Measurements from ENCODE around the gene RORB.

RORB gene

GRCh38 chr9:74683322-74683721 is 186.2 kb downstream of the RORB start:
- H3K9me3 ChIP-seq (ENCODE audit: control insufficient read depth, low read length) = no peaks in the 10 kb centered on the region
- H3K27me3 ChIP-seq (replicated peaks; ENCODE audit: control insufficient read depth, insufficient read depth, low read length, poor library complexity, severe bottlenecking) = no peaks in the 10 kb centered on the region
- DNase-seq = no peak
- no peaks in the 10 kb centered on the region for H3K36me3 ChIP-seq (ENCODE audit: control insufficient read depth, insufficient read depth, low read length)
- no peak overlapping the region for H3K4me3 ChIP-seq (ENCODE audit: insufficient read depth, low read depth, low read length, poor library complexity, severe bottlenecking)
- H3K27ac ChIP-seq (ENCODE audit: insufficient read depth, low read length, poor library complexity, severe bottlenecking) = no peak overlapping the region
- no peaks in the 10 kb centered on the region for H3K4me1 ChIP-seq (ENCODE audit: control insufficient read depth, insufficient read depth, low read length, poor library complexity, severe bottlenecking)

GRCh38 chr9:74691058-74691457 is 193.9 kb downstream of the RORB start:
- DNase-seq = no peak
- no peaks in the 10 kb centered on the region for H3K9me3 ChIP-seq (ENCODE audit: control insufficient read depth, low read length)
- H3K36me3 ChIP-seq (ENCODE audit: control insufficient read depth, insufficient read depth, low read length) = no peaks in the 10 kb centered on the region
- H3K4me1 ChIP-seq (ENCODE audit: control insufficient read depth, insufficient read depth, low read length, poor library complexity, severe bottlenecking) = no peaks in the 10 kb centered on the region
- no peak overlapping the region for H3K27ac ChIP-seq (ENCODE audit: insufficient read depth, low read length, poor library complexity, severe bottlenecking)
- no peaks in the 10 kb centered on the region for H3K27me3 ChIP-seq (replicated peaks; ENCODE audit: control insufficient read depth, insufficient read depth, low read length, poor library complexity, severe bottlenecking)
- no peak overlapping the region for H3K4me3 ChIP-seq (ENCODE audit: insufficient read depth, low read depth, low read length, poor library complexity, severe bottlenecking)

- Histone ChIP-seq H3K4me3 (ENCODE audit: insufficient read depth, low read depth, low read length, poor library complexity, severe bottlenecking) (no peak overlapping the region), H3K9me3 (ENCODE audit: control insufficient read depth, low read length) (no peaks in the 10 kb centered on the region), H3K27me3 (replicated peaks; ENCODE audit: control insufficient read depth, insufficient read depth, low read length, poor library complexity, severe bottlenecking) (no peaks in the 10 kb centered on the region), H3K27ac (ENCODE audit: insufficient read depth, low read length, poor library complexity, severe bottlenecking) (no peak overlapping the region), H3K36me3 (ENCODE audit: control insufficient read depth, insufficient read depth, low read length) (no peaks in the 10 kb centered on the region), H3K4me1 (ENCODE audit: control insufficient read depth, insufficient read depth, low read length, poor library complexity, severe bottlenecking) (no peaks in the 10 kb centered on the region)
- DNase-seq = no peak
Observed at GRCh38 chr9:74696520-74696919, 199.4 kb downstream of the RORB start.

- Histone ChIP-seq H3K27me3 (replicated peaks; ENCODE audit: control insufficient read depth, insufficient read depth, low read length, poor library complexity, severe bottlenecking) (no peaks in the 10 kb centered on the region), H3K4me1 (ENCODE audit: control insufficient read depth, insufficient read depth, low read length, poor library complexity, severe bottlenecking) (no peaks in the 10 kb centered on the region), H3K27ac (ENCODE audit: insufficient read depth, low read length, poor library complexity, severe bottlenecking) (no peak overlapping the region), H3K9me3 (ENCODE audit: control insufficient read depth, low read length) (no peaks in the 10 kb centered on the region), H3K4me3 (ENCODE audit: insufficient read depth, low read depth, low read length, poor library complexity, severe bottlenecking) (no peak overlapping the region), H3K36me3 (ENCODE audit: control insufficient read depth, insufficient read depth, low read length) (no peaks in the 10 kb centered on the region)
- DNase-seq = no peak
Observed at GRCh38 chr9:74697535-74697934, 200.4 kb downstream of the RORB start.

- Histone ChIP-seq H3K4me1 (ENCODE audit: control insufficient read depth, insufficient read depth, low read length, poor library complexity, severe bottlenecking) (no peaks in the 10 kb centered on the region), H3K27me3 (replicated peaks; ENCODE audit: control insufficient read depth, insufficient read depth, low read length, poor library complexity, severe bottlenecking) (no peaks in the 10 kb centered on the region), H3K4me3 (ENCODE audit: insufficient read depth, low read depth, low read length, poor library complexity, severe bottlenecking) (no peak overlapping the region), H3K36me3 (ENCODE audit: control insufficient read depth, insufficient read depth, low read length) (no peaks in the 10 kb centered on the region), H3K27ac (ENCODE audit: insufficient read depth, low read length, poor library complexity, severe bottlenecking) (no peak overlapping the region), H3K9me3 (ENCODE audit: control insufficient read depth, low read length) (no peaks in the 10 kb centered on the region)
- no peak for DNase-seq
Observed at GRCh38 chr9:74711341-74711740, 214.2 kb downstream of the RORB start.

GRCh38 chr9:74718709-74719108 is 221.6 kb downstream of the RORB start:
- Histone ChIP-seq H3K27me3 (replicated peaks; ENCODE audit: control insufficient read depth, insufficient read depth, low read length, poor library complexity, severe bottlenecking) (no peaks in the 10 kb centered on the region), H3K27ac (ENCODE audit: insufficient read depth, low read length, poor library complexity, severe bottlenecking) (no peak overlapping the region), H3K36me3 (ENCODE audit: control insufficient read depth, insufficient read depth, low read length) (no peaks in the 10 kb centered on the region), H3K9me3 (ENCODE audit: control insufficient read depth, low read length) (no peaks in the 10 kb centered on the region), H3K4me1 (ENCODE audit: control insufficient read depth, insufficient read depth, low read length, poor library complexity, severe bottlenecking) (no peaks in the 10 kb centered on the region), H3K4me3 (ENCODE audit: insufficient read depth, low read depth, low read length, poor library complexity, severe bottlenecking) (no peak overlapping the region)
- no peak for DNase-seq

- no peak for DNase-seq
- no peaks in the 10 kb centered on the region for H3K4me1 ChIP-seq (ENCODE audit: control insufficient read depth, insufficient read depth, low read length, poor library complexity, severe bottlenecking)
- H3K27me3 ChIP-seq (replicated peaks; ENCODE audit: control insufficient read depth, insufficient read depth, low read length, poor library complexity, severe bottlenecking) = no peaks in the 10 kb centered on the region
- H3K36me3 ChIP-seq (ENCODE audit: control insufficient read depth, insufficient read depth, low read length) = no peaks in the 10 kb centered on the region
- no peaks in the 10 kb centered on the region for H3K9me3 ChIP-seq (ENCODE audit: control insufficient read depth, low read length)
- no peak overlapping the region for H3K4me3 ChIP-seq (ENCODE audit: insufficient read depth, low read depth, low read length, poor library complexity, severe bottlenecking)
- H3K27ac ChIP-seq (ENCODE audit: insufficient read depth, low read length, poor library complexity, severe bottlenecking) = no peak overlapping the region
Observed at GRCh38 chr9:74719306-74719705, 222.2 kb downstream of the RORB start.

- H3K36me3 ChIP-seq (ENCODE audit: control insufficient read depth, insufficient read depth, low read length) = no peaks in the 10 kb centered on the region
- no peak overlapping the region for H3K27ac ChIP-seq (ENCODE audit: insufficient read depth, low read length, poor library complexity, severe bottlenecking)
- no peaks in the 10 kb centered on the region for H3K9me3 ChIP-seq (ENCODE audit: control insufficient read depth, low read length)
- H3K4me3 ChIP-seq (ENCODE audit: insufficient read depth, low read depth, low read length, poor library complexity, severe bottlenecking) = no peak overlapping the region
- no peaks in the 10 kb centered on the region for H3K4me1 ChIP-seq (ENCODE audit: control insufficient read depth, insufficient read depth, low read length, poor library complexity, severe bottlenecking)
- no peak for DNase-seq
- H3K27me3 ChIP-seq (replicated peaks; ENCODE audit: control insufficient read depth, insufficient read depth, low read length, poor library complexity, severe bottlenecking) = no peaks in the 10 kb centered on the region
Observed at GRCh38 chr9:74721696-74722660, 224.8 kb downstream of the RORB start.

- DNase-seq = no peak
- H3K4me3 ChIP-seq (ENCODE audit: insufficient read depth, low read depth, low read length, poor library complexity, severe bottlenecking) = no peak overlapping the region
- H3K36me3 ChIP-seq (ENCODE audit: control insufficient read depth, insufficient read depth, low read length) = no peaks in the 10 kb centered on the region
- H3K27ac ChIP-seq (ENCODE audit: insufficient read depth, low read length, poor library complexity, severe bottlenecking) = no peak overlapping the region
- no peaks in the 10 kb centered on the region for H3K9me3 ChIP-seq (ENCODE audit: control insufficient read depth, low read length)
- H3K4me1 ChIP-seq (ENCODE audit: control insufficient read depth, insufficient read depth, low read length, poor library complexity, severe bottlenecking) = no peaks in the 10 kb centered on the region
- no peaks in the 10 kb centered on the region for H3K27me3 ChIP-seq (replicated peaks; ENCODE audit: control insufficient read depth, insufficient read depth, low read length, poor library complexity, severe bottlenecking)
Observed at GRCh38 chr9:74724317-74724716, 227.2 kb downstream of the RORB start.

- no peaks in the 10 kb centered on the region for H3K36me3 ChIP-seq (ENCODE audit: control insufficient read depth, insufficient read depth, low read length)
Observed at GRCh38 chr9:74726581-74726980, 229.4 kb downstream of the RORB start.

More at GRCh38 chr9:74726581-74726980, 229.4 kb downstream of the RORB start:
- Histone ChIP-seq H3K4me1 (ENCODE audit: control insufficient read depth, insufficient read depth, low read length, poor library complexity, severe bottlenecking) (no peaks in the 10 kb centered on the region), H3K4me3 (ENCODE audit: insufficient read depth, low read depth, low read length, poor library complexity, severe bottlenecking) (no peak overlapping the region), H3K27me3 (replicated peaks; ENCODE audit: control insufficient read depth, insufficient read depth, low read length, poor library complexity, severe bottlenecking) (no peaks in the 10 kb centered on the region), H3K9me3 (ENCODE audit: control insufficient read depth, low read length) (no peaks in the 10 kb centered on the region), H3K27ac (ENCODE audit: insufficient read depth, low read length, poor library complexity, severe bottlenecking) (no peak overlapping the region)
- DNase-seq = no peak
